Heart left ventricle (tissue), 16 donors: Measurements from ENCODE around the gene CDH8. TPM values are rescaled to one million over a fixed set of nuclear protein-coding genes. Genes with fewer than 3 reads are reported as not detected.

Source experiments
- ATAC-seq, 4 donors: fragments of 200-7000 bp; cut with Tn5 transposase; one replicate each; pipeline ENCODE4 v1.9.1; 2020 to 2022; ENCODE audit warnings: moderate library complexity in 4 of 4, mild to moderate bottlenecking in 3 of 4, moderate number of reproducible peaks in 1 of 4
- DNase-seq, 5 donors: peaks; one replicate each; pipeline ENCODE4 v3.0.0-alpha.2; 2020
- H3K27ac ChIP-seq, 12 donors: fragments of 200-600 bp; sonication (generic) in 4 of 12; one replicate each; pipeline versions ENCODE4 v1.5.0 to v1.8.0; 2016 to 2022; ENCODE audit warnings: mild to moderate bottlenecking in 2 of 12
- H3K27me3 ChIP-seq, 9 donors: fragments of 200-600 bp; sonication (generic) in 2 of 9; one replicate each; pipeline versions ENCODE4 v1.5.1 to v1.8.0; 2016 to 2022; ENCODE audit warnings: mild to moderate bottlenecking in 3 of 9
- H3K36me3 ChIP-seq, 9 donors: fragments of 200-600 bp; sonication (generic) in 2 of 9; one replicate each; pipeline versions ENCODE4 v1.5.0 to v1.8.0; 2018 to 2022; ENCODE audit warnings: mild to moderate bottlenecking in 2 of 9
- H3K4me1 ChIP-seq, 12 donors: fragments of 200-600 bp; sonication (generic) in 4 of 12; one replicate each; pipeline versions ENCODE4 v1.5.0 to v1.8.0; 2016 to 2022; ENCODE audit warnings: mild to moderate bottlenecking in 3 of 12
- H3K4me3 ChIP-seq, 12 donors: fragments of 200-600 bp; sonication (generic) in 4 of 12; one replicate each; pipeline versions ENCODE4 v1.5.0 to v1.8.0; 2017 to 2022; ENCODE audit warnings: mild to moderate bottlenecking in 9 of 12, moderate library complexity in 4 of 12
- H3K9me3 ChIP-seq, 12 donors: fragments of 200-600 bp; sonication (generic) in 4 of 12; one replicate each; pipeline versions ENCODE4 v1.5.0 to v1.8.0; 2016 to 2022; ENCODE audit warnings: mild to moderate bottlenecking in 1 of 12
- CTCF ChIP-seq, 12 donors: fragments of 200-600 bp; sonication (generic) in 4 of 12; IDR thresholded peaks; one replicate each; pipeline versions ENCODE4 v1.5.0 to v1.8.0; 2018 to 2022; ENCODE audit warnings: antibody characterized with exemption in 12 of 12, mild to moderate bottlenecking in 5 of 12
- POLR2A ChIP-seq, 2 donors: fragments of 450-650 bp; IDR thresholded peaks; one replicate each; pipeline ENCODE4 v1.6.1; 2017; ENCODE audit warnings: antibody characterized with exemption in 2 of 2, mild to moderate bottlenecking in 2 of 2, moderate library complexity in 2 of 2
- WGBS, 4 donors: extraction: QIAGEN DNeasy Blood & Tissue Kit in 2 of 4; methylation state at CpG; one replicate each; pipeline versions ENCODE4 v1.1.5 to v1.1.7; 2013 to 2018; 5-methylcytosine and 5-hydroxymethylcytosine counted together
- intact Hi-C, 10 donors: fragments of 100-400 bp; cut with DNase I; formaldehyde crosslinking; loops; one replicate each; pipeline versions ENCODE4 v1.11.1 to v1.14.2; 2022
- polyA plus RNA-seq, 2 donors: library from polyadenylated mRNA; stranded (reverse); fragments of 200-250 nt; gene quantifications; one replicate each; pipeline ENCODE4 v1.2.3, GENCODE V29; 2013
- total RNA-seq, 9 donors: library from RNA; depleted of rRNA in 2 of 9; stranded (reverse); fragments of >200 nt in 2 of 9; fragmentation: NEBNext Ultra II Directional in 3 of 9; extraction: Animal tissue kit (Norgen Biotek cat#: 25700) in 3 of 9; gene quantifications; one replicate each; pipeline versions ENCODE4 v1.1.0 to v1.2.4, GENCODE V29; 2016 to 2023
- donor health status: ischemic (EF 13 %, LVEDD 7.1; RV severe dilation, severe dysfunction).
- donor health status: healthy with polysubstance abuse.
- donor health status: DM: no; HTN: yes; CAD: no.
- donor health status: DM: no; HTN: no; CAD: no.
- donor health status: ischemic (EF 25% LVEDD 6.9; RV normal size, moderate dysfunction).
- donor health status: ischemic (EF 25% LVEDD 5.7; RV mildly dilated, moderate dysfunction).
- donor health status: healthy.
- donor health status: DM: yes; HTN: yes; CAD: no.
- donor health status: ischemic (EF 35%, LVEDD 5.7; RV mildly dilated, moderate dysfunction).
- donor health status: nonischemic (EF 11% LVEDD 7.7; RV severe dilation, severe dysfunction).
- donor health status: DM: yes; HTN: yes; CAD: no.
- donor health status: PGD.
- donor health status: ischemic (EF 29% LVEDD 5.4; RV normal size, mild dysfunction).
- donor health status: nonischemic (EF 23%, LVEDD 6.1; RV moderate dilation, normal function).

CDH8 gene
- total and polyA plus RNA-seq, 11 donors = 0.01 to 1.3 (median 0.37) TPM; not detected in 4

DNA sequence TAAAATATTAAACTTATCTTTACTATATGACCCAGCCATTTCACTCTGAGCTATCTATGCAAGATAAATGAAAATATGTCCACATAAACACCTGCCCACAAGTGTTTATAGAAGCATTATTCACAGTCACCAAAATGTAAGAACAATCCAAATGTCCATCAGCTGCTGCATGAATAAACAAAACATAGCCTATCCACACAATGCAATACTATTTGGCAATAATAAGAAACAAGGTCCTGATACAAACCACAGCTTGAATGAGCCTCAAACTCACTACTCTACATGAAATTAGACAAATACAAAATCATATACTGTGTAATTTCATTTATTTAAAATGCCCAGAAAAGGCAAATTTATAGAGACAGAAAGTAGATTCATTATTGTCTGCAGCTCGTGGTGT, 355.1 kb downstream of the CDH8 start:
- intact Hi-C loops = no loop called here

GRCh38 chr16:61678182-61678581, 358.1 kb downstream of the CDH8 start:
- H3K36me3 ChIP-seq = no peaks in the 10 kb centered on the region
- no peak overlapping the region for H3K27ac ChIP-seq
- no peaks in the 10 kb centered on the region for H3K4me1 ChIP-seq
- peaks cover 0 to 4% (median 0%) of the 10 kb centered on the region in 12 donors for H3K9me3 ChIP-seq
- DNase-seq (no peak), ATAC-seq (no peak)
- H3K27me3 ChIP-seq = no peaks in the 10 kb centered on the region
- no peak for TF ChIP-seq CTCF (IDR thresholded peaks at IDR 0.05)
- TF ChIP-seq POLR2A (IDR thresholded peaks at IDR 0.05) = no peak
- 73 to 84% (median 78%) methylated on average over 3 of the region's 3 CpGs for WGBS, 4 donors
- intact Hi-C loops = no loop called here
- H3K4me3 ChIP-seq = no peak overlapping the region

More for the DNA sequence above, 355.1 kb downstream of the CDH8 start:
- Histone ChIP-seq H3K27me3 (no peaks in the 10 kb centered on the region), H3K4me3 (no peak overlapping the region), H3K9me3 (no peaks in the 10 kb centered on the region), H3K27ac (no peak overlapping the region), H3K4me1 (no peaks in the 10 kb centered on the region), H3K36me3 (no peaks in the 10 kb centered on the region)
- WGBS, 4 donors = 40 to 49% (median 48%) methylated on average over 1 of the region's 1 CpG
- DNase-seq = no peak
- ATAC-seq = no peak
- TF ChIP-seq CTCF (IDR thresholded peaks at IDR 0.05) (no peak), POLR2A (IDR thresholded peaks at IDR 0.05) (no peak)

- Histone ChIP-seq H3K4me1 (no peaks in the 10 kb centered on the region), H3K9me3 (peaks cover 0 to 4% (median 0%) of the 10 kb centered on the region in 12 donors), H3K27ac (no peak overlapping the region), H3K27me3 (no peaks in the 10 kb centered on the region), H3K4me3 (no peak overlapping the region), H3K36me3 (no peaks in the 10 kb centered on the region)
- DNase-seq (no peak), ATAC-seq (no peak)
- no peak for TF ChIP-seq CTCF (IDR thresholded peaks at IDR 0.05)
- no peak for TF ChIP-seq POLR2A (IDR thresholded peaks at IDR 0.05)
- WGBS, 4 donors = 33 to 42% (median 37%) methylated on average over 5 of the region's 5 CpGs
- intact Hi-C loops = no loop called here
Observed at GRCh38 chr16:61677776-61678175, 358.5 kb downstream of the CDH8 start.

DNA sequence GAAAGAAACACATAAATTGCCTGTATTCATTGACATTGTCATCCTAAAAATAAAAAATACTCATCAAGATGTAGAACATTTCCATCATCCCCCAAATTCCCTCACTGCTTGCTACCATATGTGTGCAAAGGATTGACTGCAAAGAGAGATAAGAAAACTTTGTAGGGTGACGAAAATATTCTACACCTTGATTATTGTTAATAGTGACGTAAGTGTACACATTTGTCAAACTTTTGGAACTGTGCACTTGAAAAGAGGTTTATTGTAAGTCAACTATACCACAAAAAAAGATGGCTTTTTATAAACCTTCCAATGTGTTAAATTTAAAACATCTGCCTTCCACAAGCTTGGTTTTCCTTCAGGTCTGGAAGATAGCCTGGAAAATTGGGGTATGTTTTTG, 359.5 kb downstream of the CDH8 start:
- Histone ChIP-seq H3K36me3 (no peaks in the 10 kb centered on the region), H3K27me3 (no peaks in the 10 kb centered on the region), H3K9me3 (peaks cover 0 to 4% (median 0%) of the 10 kb centered on the region in 12 donors), H3K4me1 (no peaks in the 10 kb centered on the region), H3K27ac (no peak overlapping the region), H3K4me3 (no peak overlapping the region)
- intact Hi-C loops = no loop called here
- ATAC-seq = no peak
- no peak for DNase-seq
- WGBS, 4 donors = 76 to 86% (median 81%) methylated on average over 2 of the region's 2 CpGs
- no peak for TF ChIP-seq POLR2A (IDR thresholded peaks at IDR 0.05)
- TF ChIP-seq CTCF (IDR thresholded peaks at IDR 0.05) = no peak
